Calu3 (cell line): ENCODE data around the gene SEMA3F. TPM values are rescaled to one million over a fixed set of nuclear protein-coding genes. Genes with fewer than 3 reads are reported as not detected.

Experiments
- BruUV-seq: library from RNA; stranded (reverse); fragments of 400-500 nt; replicated peaks from 2 replicates; lab custom pipeline; 2021; lab: Mats Ljungman, UMichigan
- CTCF ChIA-PET: fragments of 300-600 bp; sonication (Branson Sonifier 250); formaldehyde crosslinking; loops from one replicate; lab custom pipeline; 2022; ENCODE audit warnings: antibody characterized with exemption; lab: Charles Lee
- DNase-seq: peaks from one replicate; pipeline ENCODE4 v3.0.0; 2022
- H3K27ac Mint-ChIP-seq: one replicate; pipeline ENCODE4 v1.8.0; 2022; ENCODE audit warnings: mixed read lengths; ENCODE audit not compliant: unreplicated experiment
- H3K27me3 Mint-ChIP-seq: one replicate; pipeline ENCODE4 v1.8.0; 2022; ENCODE audit warnings: mixed read lengths; ENCODE audit not compliant: unreplicated experiment
- H3K36me3 Mint-ChIP-seq: one replicate; pipeline ENCODE4 v1.8.0; 2022; ENCODE audit warnings: mild to moderate bottlenecking, moderate library complexity, mixed read lengths; ENCODE audit not compliant: insufficient read depth, unreplicated experiment
- H3K4me1 Mint-ChIP-seq: one replicate; pipeline ENCODE4 v1.8.0; 2022; ENCODE audit warnings: mild to moderate bottlenecking, low read depth, mixed read lengths; ENCODE audit not compliant: unreplicated experiment
- H3K4me3 Mint-ChIP-seq: one replicate; pipeline ENCODE4 v1.8.0; 2022; ENCODE audit warnings: mild to moderate bottlenecking, low read depth, moderate library complexity, mixed read lengths; ENCODE audit not compliant: unreplicated experiment
- H3K9me3 Mint-ChIP-seq: one replicate; pipeline ENCODE4 v1.8.0; 2022; ENCODE audit warnings: low read depth, mixed read lengths; ENCODE audit not compliant: unreplicated experiment
- CTCF ChIP-seq: fragments of 200-600 bp; IDR thresholded peaks from one replicate; pipeline ENCODE4 v1.8.0; 2022; ENCODE audit warnings: antibody characterized with exemption; ENCODE audit not compliant: unreplicated experiment
- intact Hi-C: fragments of 100-400 bp; cut with micrococcal nuclease; formaldehyde crosslinking; loops from one replicate; pipeline ENCODE4 v1.10.0; 2022; ENCODE audit not compliant: unreplicated experiment
- total RNA-seq: library from RNA; stranded (reverse); gene quantifications from 2 replicates; pipeline ENCODE4 v1.2.3, GENCODE V29; 2022

The SEMA3F gene
- total RNA-seq, 1 experiment from 2014 or later, result 1.7 TPM

DNA sequence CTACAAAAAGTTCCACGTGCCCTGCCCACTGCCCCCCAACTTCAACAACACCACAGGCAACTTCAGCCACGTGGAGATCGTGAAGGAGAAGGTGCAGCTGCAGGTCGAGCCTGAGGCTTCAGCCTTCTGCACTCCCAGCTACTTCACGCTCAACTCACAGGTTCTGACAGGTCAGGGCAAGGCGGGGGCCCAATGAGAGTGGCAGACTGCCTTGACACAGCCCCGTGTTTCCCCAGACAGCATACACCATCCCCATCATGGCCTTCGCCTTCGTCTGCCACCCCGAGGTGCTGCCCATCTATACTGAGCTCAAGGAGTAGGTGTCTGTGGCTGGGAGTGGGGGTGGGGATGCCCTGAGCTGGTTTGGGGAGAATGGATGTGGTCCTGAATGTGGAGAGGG, 62.6 kb downstream of the SEMA3F start:
- CTCF ChIA-PET, result interaction anchor here (0.6 to 1.4 kb wide), 3 partner anchors 8 to 80 kb away, joined by 3 to 5 read pairs (median 4); no protein-coding TSS in a partner anchor
- H3K36me3 Mint-ChIP-seq, result no peaks in the 10 kb centered on the region
- no peaks in the 10 kb centered on the region for H3K9me3 Mint-ChIP-seq
- intact Hi-C loops, result no loop called here
- no peak overlapping the region for H3K27ac Mint-ChIP-seq
- no peak for DNase-seq
- H3K4me1 Mint-ChIP-seq, result no peaks in the 10 kb centered on the region
- no peak for TF ChIP-seq CTCF
- no peak overlapping the region for H3K4me3 Mint-ChIP-seq
- peaks cover 39% of the 10 kb centered on the region for H3K27me3 Mint-ChIP-seq
- BruUV-seq, result no TSS peak

DNA sequence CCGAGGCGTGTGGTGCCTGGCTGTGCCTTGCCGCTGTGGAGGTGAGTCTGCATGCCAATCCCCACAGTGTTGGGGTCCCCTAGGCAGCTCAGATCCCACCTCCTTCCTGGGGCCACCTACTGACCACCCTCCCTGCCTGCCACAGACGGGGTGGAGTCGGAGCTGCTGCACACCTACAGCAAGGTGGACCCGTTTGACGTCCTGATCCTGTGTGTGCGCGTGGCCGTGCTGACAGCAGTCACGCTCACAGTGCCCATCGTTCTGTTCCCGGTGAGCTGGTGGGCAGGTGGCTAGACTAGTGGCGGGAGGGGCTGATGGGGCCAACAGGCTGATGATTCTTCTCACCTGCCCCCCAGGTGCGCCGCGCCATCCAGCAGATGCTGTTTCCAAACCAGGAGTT, 63.3 kb downstream of the SEMA3F start:
- intact Hi-C loops, result no loop called here
- Mint-ChIP-seq H3K27ac (no peak overlapping the region), H3K36me3 (no peaks in the 10 kb centered on the region), H3K9me3 (no peaks in the 10 kb centered on the region), H3K27me3 (peaks cover 40% of the 10 kb centered on the region), H3K4me3 (no peak overlapping the region), H3K4me1 (no peaks in the 10 kb centered on the region)
- CTCF ChIA-PET, result no interaction called here
- no peak for TF ChIP-seq CTCF
- BruUV-seq, result no TSS peak
- DNase-seq, result no peak

DNA sequence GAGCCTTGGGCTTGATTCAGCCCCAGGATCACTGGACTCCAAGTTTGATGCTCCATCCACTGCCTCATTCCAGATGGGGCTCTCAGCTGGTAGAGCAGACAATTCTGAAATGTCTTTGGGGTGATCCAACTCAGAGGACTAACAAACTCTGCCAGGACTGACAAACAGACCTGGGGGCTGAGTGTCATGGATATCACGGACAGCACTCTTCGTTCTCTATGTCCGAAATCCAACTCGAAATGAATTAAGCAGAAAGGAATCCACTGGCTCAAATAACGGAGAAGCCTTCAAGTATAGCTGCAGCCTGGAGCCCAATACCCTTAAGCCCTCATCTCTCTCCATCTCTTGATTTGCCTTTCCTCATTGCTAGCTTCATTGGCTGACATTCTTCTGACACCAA, 64.2 kb downstream of the SEMA3F start:
- BruUV-seq, result no TSS peak
- Mint-ChIP-seq H3K9me3 (no peaks in the 10 kb centered on the region), H3K27me3 (peaks cover 49% of the 10 kb centered on the region), H3K4me1 (no peaks in the 10 kb centered on the region), H3K27ac (no peak overlapping the region), H3K36me3 (no peaks in the 10 kb centered on the region), H3K4me3 (no peak overlapping the region)
- intact Hi-C loops, result no loop called here
- TF ChIP-seq CTCF, result no peak
- CTCF ChIA-PET, result no interaction called here
- DNase-seq, result no peak

DNA sequence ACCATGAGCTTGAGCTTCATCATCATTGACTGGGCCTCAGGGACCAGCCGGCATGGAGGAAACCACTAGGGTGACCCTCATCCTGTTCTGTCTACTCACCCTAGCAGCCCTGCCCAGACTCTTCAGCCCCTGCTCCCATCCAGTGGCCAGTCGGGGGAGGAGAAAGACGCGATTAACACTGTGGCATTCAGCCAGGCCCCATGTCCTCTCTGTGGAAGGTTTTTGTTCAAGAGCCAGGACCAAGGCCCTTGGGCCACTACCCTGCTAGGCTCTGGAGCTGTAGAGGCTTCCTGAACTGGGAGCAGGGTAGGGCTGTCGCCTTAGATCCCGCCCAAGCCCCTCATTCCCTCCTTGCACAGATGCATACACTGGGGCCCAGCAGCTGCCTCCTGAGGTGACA, 65.0 kb downstream of the SEMA3F start:
- no peak for TF ChIP-seq CTCF
- no peak overlapping the region for H3K4me3 Mint-ChIP-seq
- H3K27ac Mint-ChIP-seq, result no peak overlapping the region
- CTCF ChIA-PET, result no interaction called here
- peaks cover 57% of the 10 kb centered on the region for H3K27me3 Mint-ChIP-seq
- DNase-seq, result no peak
- H3K9me3 Mint-ChIP-seq, result no peaks in the 10 kb centered on the region
- no TSS peak for BruUV-seq
- intact Hi-C loops, result no loop called here
- H3K36me3 Mint-ChIP-seq, result no peaks in the 10 kb centered on the region
- no peaks in the 10 kb centered on the region for H3K4me1 Mint-ChIP-seq

- no peaks in the 10 kb centered on the region for H3K4me1 Mint-ChIP-seq
- no peak for TF ChIP-seq CTCF
- CTCF ChIA-PET, result interaction anchor here (0.7 kb wide), 1 partner anchor 28 kb away, joined by 4 read pairs; no protein-coding TSS in a partner anchor
- H3K27ac Mint-ChIP-seq, result no peak overlapping the region
- intact Hi-C loops, result no loop called here
- BruUV-seq, result no TSS peak
- no peaks in the 10 kb centered on the region for H3K36me3 Mint-ChIP-seq
- H3K4me3 Mint-ChIP-seq, result no peak overlapping the region
- no peak for DNase-seq
- no peaks in the 10 kb centered on the region for H3K9me3 Mint-ChIP-seq
- H3K27me3 Mint-ChIP-seq, result peaks cover 65% of the 10 kb centered on the region
These were observed 65.9 kb downstream of the SEMA3F start for GRCh38 chr3:50221051-50221410.
